NK-92 (cell line): ENCODE measurements around the gene OXT.
"Not testable (repeated sequence)": the region's sequence is repeated elsewhere in the genome, so short reads cannot be mapped to it uniquely, and the experiment has no call there.

ENCODE experiments used
- DNase-seq: peaks from one replicate; lab custom pipeline; 2025; ENCODE audit not compliant: unreplicated experiment; lab: John Stamatoyannopoulos, UW

Gene OXT

DNA sequence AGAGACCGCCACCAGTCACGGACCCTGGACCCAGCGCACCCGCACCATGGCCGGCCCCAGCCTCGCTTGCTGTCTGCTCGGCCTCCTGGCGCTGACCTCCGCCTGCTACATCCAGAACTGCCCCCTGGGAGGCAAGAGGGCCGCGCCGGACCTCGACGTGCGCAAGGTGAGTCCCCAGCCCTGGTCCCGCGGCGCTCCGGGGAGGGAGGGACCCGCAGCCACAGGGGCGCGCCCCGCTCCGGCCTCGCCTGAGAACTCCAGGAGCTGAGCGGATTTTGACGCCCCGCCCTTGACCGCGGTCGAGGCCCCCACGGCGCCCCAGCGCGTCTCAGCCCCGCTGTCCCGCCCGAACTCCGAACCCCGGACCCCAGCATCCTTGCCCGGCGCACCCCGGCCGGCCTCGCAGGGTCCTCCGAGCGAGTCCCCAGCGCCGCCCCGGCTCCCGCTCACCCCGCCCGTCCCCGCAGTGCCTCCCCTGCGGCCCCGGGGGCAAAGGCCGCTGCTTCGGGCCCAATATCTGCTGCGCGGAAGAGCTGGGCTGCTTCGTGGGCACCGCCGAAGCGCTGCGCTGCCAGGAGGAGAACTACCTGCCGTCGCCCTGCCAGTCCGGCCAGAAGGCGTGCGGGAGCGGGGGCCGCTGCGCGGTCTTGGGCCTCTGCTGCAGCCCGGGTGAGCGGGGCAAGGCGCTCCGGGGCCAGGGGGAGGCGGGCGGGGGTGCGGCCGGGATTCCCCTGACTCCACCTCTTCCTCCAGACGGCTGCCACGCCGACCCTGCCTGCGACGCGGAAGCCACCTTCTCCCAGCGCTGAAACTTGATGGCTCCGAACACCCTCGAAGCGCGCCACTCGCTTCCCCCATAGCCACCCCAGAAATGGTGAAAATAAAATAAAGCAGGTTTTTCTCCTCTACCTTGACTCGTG lies at the start of gene OXT:
Gene OXT, plus strand, starts transcription at position 11 of the 920 bp plus-strand sequence. Its CDS starts 36 bp downstream, at position 47.
- DNase-seq, result no peak

DNA sequence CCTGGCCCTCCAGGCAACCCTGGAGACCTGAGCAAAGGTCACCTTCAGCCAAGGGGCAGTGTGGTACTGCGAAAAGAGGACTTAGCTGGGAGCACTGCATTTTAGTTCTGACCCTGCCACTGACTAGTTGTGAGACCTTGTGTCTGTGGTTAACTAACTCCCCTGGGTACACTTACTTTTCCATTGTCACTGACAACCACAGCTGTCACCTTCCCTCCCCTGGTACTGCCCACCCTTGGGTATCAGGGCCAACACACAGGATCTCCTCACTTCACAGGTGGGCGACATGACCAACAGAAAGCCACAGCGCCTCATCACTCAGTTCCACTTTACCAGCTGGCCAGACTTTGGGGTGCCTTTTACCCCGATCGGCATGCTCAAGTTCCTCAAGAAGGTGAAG lies 49.6 kb upstream of the OXT start:
- DNase-seq, result no peak

DNA sequence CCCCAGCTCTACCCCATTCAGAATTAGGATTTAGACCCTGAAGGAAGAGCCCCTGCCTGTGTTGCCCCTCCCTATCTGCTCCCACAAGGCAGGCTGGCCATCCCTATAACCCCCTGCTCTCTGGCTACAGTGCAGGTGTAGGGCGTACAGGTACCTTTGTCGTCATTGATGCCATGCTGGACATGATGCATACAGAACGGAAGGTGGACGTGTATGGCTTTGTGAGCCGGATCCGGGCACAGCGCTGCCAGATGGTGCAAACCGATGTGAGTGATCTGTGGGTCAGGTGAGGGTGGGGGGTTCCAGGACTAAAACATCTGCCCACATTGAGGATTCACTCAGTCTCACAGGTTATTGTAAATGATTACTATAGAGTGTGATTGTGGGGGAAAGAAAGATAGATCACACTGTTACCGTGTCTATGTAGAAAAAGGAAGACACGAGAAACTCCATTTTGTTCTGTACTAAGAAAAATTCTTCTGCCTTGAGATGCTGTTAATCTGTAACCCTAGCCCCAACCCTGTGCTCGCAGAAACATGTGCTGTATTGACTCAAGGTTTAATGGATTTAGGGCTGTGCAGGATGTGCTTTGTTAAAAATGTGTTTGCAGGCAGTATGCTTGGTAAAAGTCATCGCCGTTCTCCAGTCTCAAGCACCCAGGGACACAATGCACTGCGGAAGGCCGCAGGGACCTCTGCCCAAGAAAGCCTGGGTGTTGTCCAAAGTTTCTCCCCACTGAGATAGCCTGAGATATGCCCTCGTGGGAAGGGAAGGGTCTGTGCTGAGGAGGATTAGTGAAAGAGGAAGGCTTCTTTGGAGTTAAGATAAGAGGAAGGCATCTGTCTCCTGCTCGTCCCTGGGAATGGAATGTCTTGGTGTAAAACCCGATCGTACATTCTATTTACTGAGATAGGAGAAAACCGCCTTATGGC lies 48.6 kb upstream of the OXT start:
- not testable (repeated sequence) for DNase-seq

DNA sequence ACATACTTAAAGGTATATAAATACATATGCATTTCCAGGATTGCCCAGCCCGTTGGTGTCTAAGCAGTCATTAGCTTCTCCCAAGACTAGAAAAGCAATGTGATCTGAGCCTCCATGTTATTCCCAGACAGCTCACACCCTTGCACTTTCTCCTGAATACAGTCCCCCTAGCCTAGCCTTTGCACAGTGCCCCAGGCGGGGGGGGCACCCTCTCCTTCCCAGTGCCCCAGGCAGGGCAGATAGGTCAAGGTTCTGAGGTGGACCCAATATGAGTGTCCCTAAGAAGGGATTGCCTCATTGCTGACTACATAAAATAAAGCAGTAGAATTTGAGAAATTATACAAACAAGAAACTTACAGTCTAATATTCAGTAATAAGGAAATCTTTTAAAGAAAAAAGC lies 43.4 kb upstream of the OXT start:
- no peak for DNase-seq

DNA sequence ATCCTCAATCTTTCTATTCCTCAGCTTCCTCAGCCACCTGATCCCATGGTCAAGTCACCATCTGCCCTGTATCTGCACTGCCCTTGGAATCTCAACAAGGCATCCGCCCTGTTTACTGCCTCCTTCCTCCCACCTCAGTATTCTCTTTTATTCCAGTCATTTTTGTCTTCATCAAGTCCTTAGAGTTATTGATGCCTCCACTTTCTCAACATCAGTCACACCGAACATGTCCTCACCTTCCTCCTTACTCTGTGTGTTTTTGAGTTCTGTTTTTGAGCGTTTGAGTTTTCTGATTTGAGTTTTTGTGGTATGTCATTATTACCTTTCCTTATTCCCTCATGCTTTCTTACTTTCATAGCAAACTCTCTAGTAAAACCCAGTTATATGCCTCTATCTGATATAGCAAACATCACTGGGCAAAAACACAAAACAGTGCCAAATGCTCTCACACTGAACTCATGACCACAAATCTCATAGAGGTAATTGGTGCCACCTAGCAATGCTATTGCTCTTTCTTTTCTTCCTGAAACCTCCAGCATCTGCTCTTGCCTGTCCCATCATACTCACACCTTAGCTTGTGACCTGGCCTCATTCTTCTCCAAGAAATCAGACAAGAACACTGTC lies 39.8 kb upstream of the OXT start:
- no peak for DNase-seq

DNA sequence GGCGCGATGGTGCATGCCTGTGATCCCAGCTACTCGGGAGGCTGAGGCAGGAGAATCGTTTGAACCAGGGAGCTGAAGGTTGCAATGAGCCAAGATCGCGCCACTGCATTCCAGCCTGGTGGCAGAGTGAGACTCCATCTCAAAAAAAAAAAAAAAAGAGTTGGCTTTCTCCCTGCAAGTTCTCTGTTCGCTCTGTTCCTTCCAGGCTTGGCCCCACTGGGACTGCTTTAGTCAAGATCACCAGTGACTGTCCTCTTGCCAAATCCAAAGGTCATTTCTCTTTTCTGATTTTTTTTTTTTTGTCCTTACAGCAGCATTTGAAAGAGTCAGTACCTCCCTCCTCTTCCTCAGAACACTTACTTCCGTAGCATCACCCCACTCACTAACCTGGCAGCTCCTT lies 38.8 kb upstream of the OXT start:
- no peak for DNase-seq

DNA sequence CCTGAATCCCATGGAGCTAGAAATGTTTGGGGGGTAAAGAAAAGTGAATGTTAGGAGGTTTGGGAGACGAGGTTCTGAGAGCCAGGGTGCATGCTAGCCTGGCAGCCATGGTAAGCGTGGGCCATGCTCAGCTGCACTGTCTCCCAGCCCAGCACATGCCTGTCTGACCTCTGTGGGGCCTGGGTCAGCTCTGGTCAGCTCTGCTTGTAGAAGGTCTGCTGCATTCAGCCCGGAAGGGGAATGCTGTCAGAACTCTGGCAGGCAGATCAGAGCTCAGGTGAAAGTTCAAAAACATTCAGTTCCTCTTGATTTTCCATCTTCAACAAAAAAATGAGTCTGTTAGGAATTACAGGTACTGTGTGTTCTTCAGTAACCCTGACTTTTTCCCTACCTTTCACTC lies 33.8 kb upstream of the OXT start:
- no peak for DNase-seq

DNA sequence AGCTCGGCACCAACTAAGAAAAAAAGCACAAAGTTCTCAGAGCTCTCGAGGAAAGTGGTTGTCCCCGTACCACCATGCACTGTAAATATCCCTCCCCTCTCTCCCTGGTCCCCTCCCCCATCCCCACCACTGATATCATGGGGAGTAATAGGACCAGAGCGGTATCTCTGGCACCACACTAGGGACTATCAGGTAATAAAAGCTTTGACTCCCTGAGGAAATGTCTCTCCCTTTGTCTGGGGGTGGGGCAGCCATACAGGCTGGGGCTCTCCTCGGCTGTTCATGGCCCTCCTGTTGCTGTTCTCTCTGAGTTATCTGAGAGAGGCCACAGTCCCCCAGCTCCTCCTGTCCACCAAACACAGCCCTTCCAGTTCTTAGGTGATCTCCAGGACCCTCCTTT lies 33.0 kb upstream of the OXT start:
- DNase-seq, result no peak

DNA sequence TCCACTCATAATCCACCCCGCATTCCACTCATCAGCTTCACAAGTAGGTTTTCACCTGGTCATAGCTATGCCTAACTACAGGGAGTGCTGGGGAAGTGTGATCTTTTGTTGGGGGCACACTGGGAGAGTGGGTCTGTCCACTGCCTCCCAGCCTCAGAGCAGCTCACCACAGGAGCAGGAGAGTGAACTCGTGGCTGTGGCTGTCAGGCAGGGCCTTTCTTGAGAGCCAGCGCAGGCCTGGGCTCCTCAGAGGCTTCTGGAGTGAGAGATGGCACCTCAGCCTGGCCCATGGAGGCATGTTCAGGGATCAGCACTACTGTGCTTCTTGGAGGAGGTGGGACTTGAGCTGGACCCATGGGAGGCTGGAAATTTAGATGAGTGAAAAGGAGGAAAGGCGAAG lies 32.0 kb upstream of the OXT start:
- DNase-seq, result no peak

DNA sequence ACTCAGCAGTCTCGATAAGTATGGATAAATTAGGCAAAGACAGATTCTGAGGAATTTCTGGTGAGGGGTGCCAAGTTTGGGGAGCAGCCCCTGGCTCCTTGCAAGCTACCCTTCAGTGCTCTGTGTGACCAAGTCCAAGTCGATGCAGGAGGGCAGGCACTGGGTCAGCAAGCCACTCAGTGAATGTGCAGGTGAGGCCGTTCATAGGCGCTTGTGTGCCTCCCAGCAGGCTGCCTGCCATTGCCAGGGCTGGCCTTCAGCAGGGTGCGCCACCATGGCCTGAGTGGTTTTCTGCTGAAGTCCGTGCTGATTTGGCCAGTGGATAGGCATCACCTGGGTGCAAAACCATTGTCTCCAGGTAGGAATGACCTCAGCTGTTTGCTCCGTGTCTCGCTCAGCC lies 31.3 kb upstream of the OXT start:
- no peak for DNase-seq

DNA sequence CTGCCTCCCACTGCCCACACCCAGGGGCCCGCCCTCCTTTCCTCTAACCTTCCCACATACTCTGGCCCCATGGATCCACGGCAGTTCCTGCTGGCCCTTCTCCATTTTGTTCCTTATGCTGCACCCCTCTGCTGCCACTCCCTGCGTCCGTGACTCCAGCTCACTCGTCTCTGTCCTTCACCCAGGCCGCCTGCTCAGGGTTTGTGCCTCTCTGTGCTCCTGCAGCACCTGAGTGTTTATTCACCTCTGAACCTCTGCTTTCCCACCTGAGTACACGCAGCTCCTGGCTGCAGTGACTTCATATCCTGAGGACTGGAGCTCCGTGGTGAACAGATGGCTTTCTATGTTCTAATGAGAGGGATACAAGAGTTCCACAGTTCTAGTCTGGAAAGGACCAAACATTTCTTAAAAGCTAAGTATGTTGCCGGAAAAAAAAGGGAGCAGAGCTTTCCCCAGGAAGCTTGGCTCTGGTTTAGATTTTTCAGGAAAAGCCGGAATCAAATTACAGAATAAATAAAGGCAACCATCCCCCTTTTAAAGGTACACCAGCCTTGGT lies 29.5 kb upstream of the OXT start:
- no peak for DNase-seq

DNA sequence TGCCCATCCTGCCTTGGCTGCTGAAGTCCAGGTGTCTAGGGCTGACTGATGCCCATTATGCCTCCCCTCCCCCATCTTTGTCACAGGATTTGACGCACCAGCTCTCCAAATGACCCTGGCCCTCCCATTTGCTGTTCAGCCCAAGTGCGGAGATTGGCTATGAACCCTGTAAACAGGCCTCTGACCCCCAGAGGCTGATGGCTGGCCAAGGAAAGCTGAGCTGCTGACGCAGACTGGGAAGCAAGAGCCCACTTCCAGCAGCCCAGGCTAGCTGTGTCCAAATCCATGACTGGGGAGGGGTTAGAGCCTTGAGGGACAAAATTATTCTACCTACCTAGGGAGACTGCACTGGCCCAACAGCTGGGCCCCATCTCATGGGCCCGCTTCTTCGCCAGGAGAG lies 28.8 kb upstream of the OXT start:
- DNase-seq, result no peak

DNA sequence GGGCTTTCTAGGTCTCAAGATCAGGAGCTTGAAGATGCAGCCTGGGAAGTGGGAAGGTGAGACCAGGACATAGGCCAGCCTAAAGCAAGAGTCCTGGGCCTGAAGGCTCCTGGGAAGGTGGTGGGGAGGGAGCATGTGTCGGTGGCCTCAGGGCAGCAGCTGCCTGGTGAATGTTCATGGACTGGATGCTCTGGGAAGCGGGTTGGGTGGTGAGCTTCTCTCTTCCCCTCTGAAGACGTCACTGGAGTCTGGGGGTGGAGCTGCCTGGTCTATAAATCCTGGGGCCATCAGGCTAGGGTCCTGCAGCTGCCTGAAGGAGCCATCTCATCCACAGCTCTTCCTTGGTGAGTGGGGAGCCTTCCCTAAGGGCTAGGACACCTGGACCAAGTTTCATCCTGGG lies 28.1 kb upstream of the OXT start, which contains the start of gene GNRH2:
Gene GNRH2, plus strand, starts transcription at position 301 of the 400 bp plus-strand sequence. CDS start 793 bp downstream, outside the sequence.
- no peak for DNase-seq

DNA sequence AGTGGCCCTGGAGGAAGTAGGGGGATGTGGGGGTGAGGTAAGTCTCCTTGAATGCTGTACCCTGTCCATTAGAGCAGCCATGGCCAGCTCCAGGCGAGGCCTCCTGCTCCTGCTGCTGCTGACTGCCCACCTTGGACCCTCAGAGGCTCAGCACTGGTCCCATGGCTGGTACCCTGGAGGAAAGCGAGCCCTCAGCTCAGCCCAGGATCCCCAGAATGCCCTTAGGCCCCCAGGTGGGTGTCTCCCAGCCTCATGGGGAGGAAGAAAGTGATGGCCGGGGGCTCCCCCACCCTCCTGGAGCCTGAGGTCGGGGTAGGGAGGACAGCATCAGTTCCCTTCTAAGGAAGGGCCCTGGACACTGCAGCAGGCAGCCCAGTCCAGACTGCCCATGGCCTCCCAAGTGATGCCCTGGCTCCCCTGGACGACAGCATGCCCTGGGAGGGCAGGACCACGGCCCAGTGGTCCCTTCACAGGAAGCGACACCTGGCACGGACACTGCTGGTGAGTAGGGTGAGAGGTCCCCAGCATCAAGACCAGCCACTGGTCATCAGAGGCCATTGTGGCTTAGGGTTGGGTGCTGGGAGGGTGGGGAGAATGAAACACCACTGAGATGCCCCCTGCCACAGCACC lies 27.0 kb upstream of the OXT start:
- DNase-seq, result no peak

DNA sequence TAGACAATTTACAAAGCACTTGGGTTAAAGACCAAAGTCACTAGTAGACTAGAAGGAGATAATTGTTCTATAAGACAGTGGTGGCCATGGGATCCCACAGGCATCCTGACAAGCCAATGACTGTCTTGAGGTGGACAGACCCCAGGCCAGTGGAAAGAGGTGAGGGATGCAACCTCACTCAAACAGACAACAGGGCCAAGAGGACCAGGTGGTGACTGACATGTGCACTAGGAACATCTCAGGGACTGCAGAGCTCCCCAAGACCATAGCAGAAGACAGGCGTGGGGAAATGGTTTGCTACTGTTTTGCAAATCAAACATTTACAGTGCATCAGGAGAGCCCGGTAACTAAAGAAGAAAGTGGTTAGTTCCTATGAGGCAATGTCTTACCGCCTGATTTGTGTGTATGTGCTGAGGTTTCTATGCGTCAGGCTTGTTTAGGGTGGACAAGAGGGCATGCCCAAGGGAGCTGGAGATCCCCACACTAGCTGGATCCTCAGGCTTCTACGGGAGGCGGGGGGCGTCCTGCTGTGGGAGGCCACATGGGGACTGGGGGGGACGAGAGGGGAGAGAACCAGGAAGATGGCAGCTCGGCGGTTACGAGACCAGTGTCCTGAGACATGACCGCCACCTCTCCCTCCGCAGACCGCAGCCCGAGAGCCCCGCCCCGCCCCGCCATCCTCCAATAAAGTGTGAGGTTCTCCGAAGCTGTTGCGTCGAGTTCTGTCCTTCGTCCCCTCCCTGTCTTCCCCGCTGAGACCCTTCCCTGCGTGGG lies 26.2 kb upstream of the OXT start:
- no peak for DNase-seq

DNA sequence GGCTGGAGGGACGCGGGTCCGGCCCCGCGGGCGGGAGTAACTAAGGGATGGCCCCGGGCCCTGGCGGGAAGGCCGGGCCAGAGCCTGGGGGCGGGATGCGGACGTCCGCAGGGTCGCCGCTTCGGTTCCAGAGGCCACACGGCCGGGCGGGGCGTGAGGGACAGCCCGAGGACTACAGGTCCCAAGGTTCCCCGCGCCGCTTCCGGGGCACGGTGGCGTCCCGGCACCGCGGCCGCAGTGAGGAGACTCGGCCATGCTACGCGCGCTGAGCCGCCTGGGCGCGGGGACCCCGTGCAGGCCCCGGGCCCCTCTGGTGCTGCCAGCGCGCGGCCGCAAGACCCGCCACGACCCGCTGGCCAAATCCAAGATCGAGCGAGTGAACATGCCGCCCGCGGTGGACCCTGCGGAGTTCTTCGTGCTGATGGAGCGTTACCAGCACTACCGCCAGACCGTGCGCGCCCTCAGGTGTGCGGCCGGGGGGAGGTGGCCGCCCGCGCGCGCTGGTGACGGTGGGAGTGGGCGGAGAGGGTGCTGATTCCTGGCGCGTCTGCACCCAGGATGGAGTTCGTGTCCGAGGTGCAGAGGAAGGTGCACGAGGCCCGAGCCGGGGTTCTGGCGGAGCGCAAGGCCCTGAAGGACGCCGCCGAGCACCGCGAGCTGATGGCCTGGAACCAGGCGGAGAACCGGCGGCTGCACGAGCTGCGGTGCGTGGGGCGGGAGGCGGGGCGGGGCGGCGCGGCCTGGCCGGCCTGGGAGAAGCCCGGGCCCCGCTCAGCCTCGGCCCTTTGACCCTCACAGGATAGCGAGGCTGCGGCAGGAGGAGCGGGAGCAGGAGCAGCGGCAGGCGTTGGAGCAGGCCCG lies 25.4 kb upstream of the OXT start, which contains the start of gene MRPS26:
Gene MRPS26, plus strand, starts transcription at position 237 of the 861 bp plus-strand sequence. Its CDS starts 17 bp downstream, at position 254.
- DNase-seq, result no peak

DNA sequence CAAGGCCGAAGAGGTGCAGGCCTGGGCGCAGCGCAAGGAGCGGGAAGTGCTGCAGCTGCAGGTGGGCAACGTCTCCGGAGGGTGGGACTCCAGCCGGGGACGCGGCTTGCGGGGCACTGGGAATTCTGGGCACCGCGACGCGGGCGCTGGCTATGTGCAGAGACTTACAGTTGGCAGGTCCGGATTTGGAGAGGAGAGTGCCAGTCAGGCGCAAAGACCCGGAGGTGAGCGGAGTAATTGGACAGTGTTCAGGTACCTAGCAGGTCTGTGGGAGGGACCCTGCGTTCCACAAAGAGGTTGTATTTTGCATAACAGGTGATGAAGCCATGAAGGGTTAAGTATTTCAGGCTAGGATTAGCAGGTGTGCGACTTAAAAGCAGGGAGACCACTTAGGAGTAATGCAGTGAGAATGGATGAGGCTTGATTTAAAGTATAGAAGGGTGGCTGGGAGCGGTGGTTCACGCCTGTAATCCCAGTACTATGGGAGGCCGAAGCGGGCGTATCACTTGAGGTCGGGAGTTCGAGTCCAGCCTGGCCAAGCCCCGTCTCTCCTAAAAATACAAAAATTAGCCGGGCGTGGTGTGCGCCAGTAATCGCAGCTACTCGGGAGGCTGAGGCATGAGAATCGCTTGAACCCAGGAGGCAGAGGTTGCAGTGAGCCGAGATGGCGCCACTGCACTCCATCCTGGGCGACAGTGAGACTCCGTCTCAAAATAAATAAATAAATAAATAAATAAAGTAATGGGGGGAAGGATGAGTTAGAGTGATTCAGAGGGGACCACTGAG lies 24.6 kb upstream of the OXT start:
- no peak for DNase-seq
